ENCODE measurements around the gene RNU7-1.

Gene RNU7-1

GRCh38 chr12:6970096-6970527, 26.5 kb downstream of the RNU7-1 start:
- no peak overlapping the region for H2BK120ac ChIP-seq (ENCODE audit: low read depth, low read length)
- no peak overlapping the region for H2BK12ac ChIP-seq (ENCODE audit: low read length)
- no peaks in the 10 kb centered on the region for H3K9me3 ChIP-seq (replicated peaks in 1 of 2; ENCODE audit: control insufficient read depth in 2 of 2, insufficient read depth in 1 of 2, low read depth in 1 of 2, low read length in 2 of 2)
- peaks cover 7 to 14% of the 10 kb centered on the region in 2 donors for H3K4me1 ChIP-seq (ENCODE audit: control insufficient read depth in 2 of 2, insufficient read depth in 1 of 2, low read depth in 1 of 2, low read length in 2 of 2)
- peaks cover 3% of the 10 kb centered on the region for H3K79me1 ChIP-seq (ENCODE audit: low read depth, low read length)
- H3K14ac ChIP-seq (ENCODE audit: low read length): peak overlapping the region; percentile 78
- no peak for DNase-seq (ENCODE audit: low spot score)
- H4K8ac ChIP-seq (ENCODE audit: low read depth, low read length): peak overlapping the region; percentile 93
- WGBS, 2 donors (ENCODE audit: extremely low coverage in 2 of 2, insufficient read length in 2 of 2, insufficient replicate concordance in 1 of 2): no CpG with 5 or more reads among the region's 31 CpGs
- H3K27me3 ChIP-seq (ENCODE audit: control insufficient read depth in 3 of 3, insufficient read depth in 3 of 3, low read depth in 1 of 3, low read length in 3 of 3): no peaks in the 10 kb centered on the region
- peak overlapping the region; percentile 79 for H2AFZ ChIP-seq (ENCODE audit: low read length)
- peak overlapping the region; percentile 91 for H2AK5ac ChIP-seq (ENCODE audit: low read depth, low read length)
- peak overlapping the region; percentile 96 for H2BK5ac ChIP-seq (ENCODE audit: low read length)
- peak overlapping the region; percentile 81 for H3K18ac ChIP-seq (ENCODE audit: low read length)
- H3K4me3 ChIP-seq (ENCODE audit: low read length in 2 of 2): peak overlapping the region; percentile 75 to 96
- H3K9ac ChIP-seq (ENCODE audit: low read depth, low read length, poor library complexity): peak overlapping the region; percentile 93
- no peak overlapping the region for H3K27ac ChIP-seq (replicated peaks; ENCODE audit: low read length)
- peak overlapping the region; percentile 93 for H3K23ac ChIP-seq (ENCODE audit: low read depth, low read length, poor library complexity)
- H3K4ac ChIP-seq (ENCODE audit: low read length): peak overlapping the region; percentile 13
- peak overlapping the region; percentile 97 for H3K4me2 ChIP-seq (ENCODE audit: insufficient read depth, low read length, poor library complexity, severe bottlenecking)
- peak overlapping the region; percentile 68 for H2BK15ac ChIP-seq (ENCODE audit: low read length)
- H4K91ac ChIP-seq (ENCODE audit: low read depth, low read length, poor library complexity): no peak overlapping the region
- H3K36me3 ChIP-seq (replicated peaks in 1 of 2; ENCODE audit: control insufficient read depth in 2 of 2, insufficient read depth in 2 of 2, low read length in 2 of 2): peaks cover 44 to 63% of the 10 kb centered on the region in 2 donors

GRCh38 chr12:6974180-6974579, 30.6 kb downstream of the RNU7-1 start:
- Histone ChIP-seq H2BK5ac (ENCODE audit: low read length) (no peak overlapping the region), H2AK5ac (ENCODE audit: low read depth, low read length) (no peak overlapping the region), H3K36me3 (replicated peaks in 1 of 2; ENCODE audit: control insufficient read depth in 2 of 2, insufficient read depth in 2 of 2, low read length in 2 of 2) (peaks cover 47 to 64% of the 10 kb centered on the region in 2 donors), H3K4me2 (ENCODE audit: insufficient read depth, low read length, poor library complexity, severe bottlenecking) (no peak overlapping the region), H2AFZ (ENCODE audit: low read length) (no peak overlapping the region), H2BK12ac (ENCODE audit: low read length) (no peak overlapping the region), H3K14ac (ENCODE audit: low read length) (no peak overlapping the region), H3K9me3 (replicated peaks in 1 of 2; ENCODE audit: control insufficient read depth in 2 of 2, insufficient read depth in 1 of 2, low read depth in 1 of 2, low read length in 2 of 2) (no peaks in the 10 kb centered on the region), H4K8ac (ENCODE audit: low read depth, low read length) (no peak overlapping the region), H3K23ac (ENCODE audit: low read depth, low read length, poor library complexity) (no peak overlapping the region), H3K27ac (replicated peaks; ENCODE audit: low read length) (no peak overlapping the region), H3K4me3 (ENCODE audit: low read length in 2 of 2) (no peak overlapping the region), H3K4ac (ENCODE audit: low read length) (no peak overlapping the region), H3K27me3 (ENCODE audit: control insufficient read depth in 3 of 3, insufficient read depth in 3 of 3, low read depth in 1 of 3, low read length in 3 of 3) (no peaks in the 10 kb centered on the region), H2BK15ac (ENCODE audit: low read length) (no peak overlapping the region), H3K18ac (ENCODE audit: low read length) (no peak overlapping the region), H3K79me1 (ENCODE audit: low read depth, low read length) (peaks cover 3% of the 10 kb centered on the region), H3K9ac (ENCODE audit: low read depth, low read length, poor library complexity) (no peak overlapping the region), H4K91ac (ENCODE audit: low read depth, low read length, poor library complexity) (no peak overlapping the region), H3K4me1 (ENCODE audit: control insufficient read depth in 2 of 2, insufficient read depth in 1 of 2, low read depth in 1 of 2, low read length in 2 of 2) (peaks cover 6% of the 10 kb centered on the region in 2 donors), H2BK120ac (ENCODE audit: low read depth, low read length) (no peak overlapping the region)
- no CpG with 5 or more reads among the region's 6 CpGs for WGBS, 2 donors (ENCODE audit: extremely low coverage in 2 of 2, insufficient read length in 2 of 2, insufficient replicate concordance in 1 of 2)
- no peak for DNase-seq (ENCODE audit: low spot score)

DNA sequence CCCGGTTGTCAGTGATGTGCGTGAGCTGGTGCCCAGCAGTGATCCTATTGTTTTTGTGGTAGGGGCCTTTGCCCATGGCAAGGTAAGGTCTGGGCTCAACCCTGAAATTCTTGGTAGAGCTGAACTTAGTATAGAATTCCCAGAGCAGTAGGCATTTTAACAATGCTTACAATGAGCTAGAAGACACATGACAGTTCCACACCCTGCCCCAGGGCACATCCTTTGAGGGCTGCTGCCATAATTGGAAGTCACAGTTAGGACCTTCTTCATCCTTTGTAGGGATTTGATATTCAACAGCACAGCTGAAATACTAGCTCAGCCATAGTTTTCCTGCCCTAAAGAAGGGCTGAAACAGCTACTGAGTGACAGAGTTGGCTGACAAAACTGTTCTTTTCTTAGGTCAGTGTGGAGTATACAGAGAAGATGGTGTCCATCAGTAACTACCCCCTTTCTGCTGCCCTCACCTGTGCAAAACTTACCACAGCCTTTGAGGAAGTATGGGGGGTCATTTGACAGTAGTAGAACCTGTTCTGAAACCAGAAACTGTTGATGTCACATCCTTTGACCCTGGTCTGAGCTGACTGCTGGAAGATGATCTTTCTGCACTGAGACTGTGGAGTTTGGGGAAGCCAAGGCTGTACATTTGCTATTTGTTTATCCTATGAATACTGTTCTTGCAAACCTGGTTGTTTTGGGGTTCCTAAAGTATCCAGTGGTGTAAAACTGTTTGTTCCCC, 31.8 kb downstream of the RNU7-1 start:
- no peak overlapping the region for H2BK12ac ChIP-seq (ENCODE audit: low read length)
- no peak overlapping the region for H3K9ac ChIP-seq (ENCODE audit: low read depth, low read length, poor library complexity)
- no peak overlapping the region for H2AK5ac ChIP-seq (ENCODE audit: low read depth, low read length)
- H2BK5ac ChIP-seq (ENCODE audit: low read length): no peak overlapping the region
- H3K36me3 ChIP-seq (replicated peaks in 1 of 2; ENCODE audit: control insufficient read depth in 2 of 2, insufficient read depth in 2 of 2, low read length in 2 of 2): peaks cover 51 to 75% of the 10 kb centered on the region in 2 donors
- H3K4me1 ChIP-seq (ENCODE audit: control insufficient read depth in 2 of 2, insufficient read depth in 1 of 2, low read depth in 1 of 2, low read length in 2 of 2): peaks cover 2 to 4% of the 10 kb centered on the region in 2 donors
- no peak overlapping the region for H4K91ac ChIP-seq (ENCODE audit: low read depth, low read length, poor library complexity)
- no peak overlapping the region for H3K27ac ChIP-seq (replicated peaks; ENCODE audit: low read length)
- no peak overlapping the region for H3K23ac ChIP-seq (ENCODE audit: low read depth, low read length, poor library complexity)
- H3K4me2 ChIP-seq (ENCODE audit: insufficient read depth, low read length, poor library complexity, severe bottlenecking): no peak overlapping the region
- H3K14ac ChIP-seq (ENCODE audit: low read length): no peak overlapping the region
- H3K9me3 ChIP-seq (replicated peaks in 1 of 2; ENCODE audit: control insufficient read depth in 2 of 2, insufficient read depth in 1 of 2, low read depth in 1 of 2, low read length in 2 of 2): no peaks in the 10 kb centered on the region
- no peaks in the 10 kb centered on the region for H3K27me3 ChIP-seq (ENCODE audit: control insufficient read depth in 3 of 3, insufficient read depth in 3 of 3, low read depth in 1 of 3, low read length in 3 of 3)
- H3K79me1 ChIP-seq (ENCODE audit: low read depth, low read length): no peaks in the 10 kb centered on the region
- DNase-seq (ENCODE audit: low spot score): no peak
- H3K4ac ChIP-seq (ENCODE audit: low read length): no peak overlapping the region
- H2AFZ ChIP-seq (ENCODE audit: low read length): no peak overlapping the region
- H4K8ac ChIP-seq (ENCODE audit: low read depth, low read length): no peak overlapping the region
- no CpG with 5 or more reads among the region's 2 CpGs for WGBS, 2 donors (ENCODE audit: extremely low coverage in 2 of 2, insufficient read length in 2 of 2, insufficient replicate concordance in 1 of 2)
- H2BK120ac ChIP-seq (ENCODE audit: low read depth, low read length): no peak overlapping the region
- H3K18ac ChIP-seq (ENCODE audit: low read length): no peak overlapping the region
- no peak overlapping the region for H2BK15ac ChIP-seq (ENCODE audit: low read length)
- H3K4me3 ChIP-seq (ENCODE audit: low read length in 2 of 2): no peak overlapping the region

DNA sequence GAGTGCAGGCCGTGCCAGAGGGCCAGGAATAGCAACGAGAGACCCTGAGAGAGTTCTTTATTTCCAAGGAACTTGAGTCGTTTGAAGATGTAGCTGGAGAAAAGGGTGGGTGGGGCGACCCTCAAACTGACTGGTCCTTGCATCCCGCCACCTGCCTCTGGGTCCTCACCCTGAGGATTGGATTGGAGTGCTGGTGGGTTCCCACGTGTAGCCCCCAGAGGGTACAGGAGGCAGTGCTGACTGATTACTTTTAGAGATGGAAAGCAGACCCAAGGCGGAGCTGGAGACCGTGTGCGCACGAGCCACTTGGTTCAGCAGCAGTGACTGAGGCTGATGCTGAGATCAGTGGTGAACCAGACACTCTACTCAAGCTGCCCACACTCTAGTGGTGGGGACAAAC, 34.0 kb downstream of the RNU7-1 start:
- Histone ChIP-seq H3K79me1 (ENCODE audit: low read depth, low read length) (no peaks in the 10 kb centered on the region), H4K8ac (ENCODE audit: low read depth, low read length) (no peak overlapping the region), H2AK5ac (ENCODE audit: low read depth, low read length) (no peak overlapping the region), H3K27ac (replicated peaks; ENCODE audit: low read length) (no peak overlapping the region), H3K4me3 (ENCODE audit: low read length in 2 of 2) (no peak overlapping the region), H2BK15ac (ENCODE audit: low read length) (no peak overlapping the region), H3K27me3 (ENCODE audit: control insufficient read depth in 3 of 3, insufficient read depth in 3 of 3, low read depth in 1 of 3, low read length in 3 of 3) (no peaks in the 10 kb centered on the region), H2BK12ac (ENCODE audit: low read length) (no peak overlapping the region), H2BK120ac (ENCODE audit: low read depth, low read length) (no peak overlapping the region), H3K9me3 (replicated peaks in 1 of 2; ENCODE audit: control insufficient read depth in 2 of 2, insufficient read depth in 1 of 2, low read depth in 1 of 2, low read length in 2 of 2) (no peaks in the 10 kb centered on the region), H3K23ac (ENCODE audit: low read depth, low read length, poor library complexity) (no peak overlapping the region), H3K4me2 (ENCODE audit: insufficient read depth, low read length, poor library complexity, severe bottlenecking) (no peak overlapping the region), H4K91ac (ENCODE audit: low read depth, low read length, poor library complexity) (no peak overlapping the region), H2AFZ (ENCODE audit: low read length) (no peak overlapping the region), H3K4ac (ENCODE audit: low read length) (no peak overlapping the region), H2BK5ac (ENCODE audit: low read length) (no peak overlapping the region), H3K36me3 (replicated peaks in 1 of 2; ENCODE audit: control insufficient read depth in 2 of 2, insufficient read depth in 2 of 2, low read length in 2 of 2) (peaks cover 61 to 91% of the 10 kb centered on the region in 2 donors), H3K14ac (ENCODE audit: low read length) (no peak overlapping the region), H3K18ac (ENCODE audit: low read length) (no peak overlapping the region), H3K9ac (ENCODE audit: low read depth, low read length, poor library complexity) (no peak overlapping the region), H3K4me1 (ENCODE audit: control insufficient read depth in 2 of 2, insufficient read depth in 1 of 2, low read depth in 1 of 2, low read length in 2 of 2) (no peaks in the 10 kb centered on the region)
- DNase-seq (ENCODE audit: low spot score): no peak
- WGBS, 2 donors (ENCODE audit: extremely low coverage in 2 of 2, insufficient read length in 2 of 2, insufficient replicate concordance in 1 of 2): no CpG with 5 or more reads among the region's 10 CpGs

Measured in neuronal stem cell (in vitro differentiated cells).